WTC11 (cell line): ENCODE measurements around the gene TOR1A.

ENCODE experiments used
- ATF1 ChIP-seq: sonication (generic); formaldehyde crosslinking; IDR thresholded peaks from 2 replicates; pipeline ENCODE4 v1.8.1; 2023; ENCODE audit warnings: mild to moderate bottlenecking, moderate library complexity, missing genetic modification reagents
- FOXJ3 ChIP-seq: sonication (generic); formaldehyde crosslinking; IDR thresholded peaks from 2 replicates; pipeline ENCODE4 v1.9.0; 2021; ENCODE audit warnings: missing genetic modification reagents, mild to moderate bottlenecking, borderline replicate concordance
- GABPB1 ChIP-seq: sonication (generic); formaldehyde crosslinking; IDR thresholded peaks from 2 replicates; pipeline ENCODE4 v1.8.1; 2023; ENCODE audit warnings: mild to moderate bottlenecking, missing genetic modification reagents
- JAZF1 ChIP-seq: fragments of 250-450 bp; sonication (Bioruptor Pico); IDR thresholded peaks from 2 replicates; pipeline ENCODE4 v1.9.0; 2021; ENCODE audit warnings: moderate library complexity, mild to moderate bottlenecking, inconsistent platforms
- NFE2L1 ChIP-seq: sonication (generic); formaldehyde crosslinking; IDR thresholded peaks from 2 replicates; pipeline ENCODE4 v1.8.1; 2023; ENCODE audit warnings: missing genetic modification reagents
- NR2C2 ChIP-seq: sonication (generic); formaldehyde crosslinking; IDR thresholded peaks from 2 replicates; pipeline ENCODE4 v1.8.0; 2022; ENCODE audit warnings: mild to moderate bottlenecking, missing genetic modification reagents
- SMAD4 ChIP-seq: sonication (generic); formaldehyde crosslinking; IDR thresholded peaks from 2 replicates; pipeline ENCODE4 v1.8.0; 2022; ENCODE audit warnings: mild to moderate bottlenecking, missing genetic modification reagents
- ZNF263 ChIP-seq: sonication (generic); formaldehyde crosslinking; IDR thresholded peaks from 2 replicates; pipeline ENCODE4 v1.8.1; 2022; ENCODE audit warnings: low read depth, mild to moderate bottlenecking, moderate library complexity, missing genetic modification reagents
- ZNF423 ChIP-seq: fragments of 250-450 bp; sonication (Bioruptor Pico); IDR thresholded peaks from 2 replicates; pipeline ENCODE4 v2.1.2; 2022; ENCODE audit warnings: mild to moderate bottlenecking, moderate library complexity
- TF ChIP-seq, protein P1 (sequence below): fragments of 200-600 bp; IDR thresholded peaks from 2 replicates; pipeline ENCODE4 v1.8.0; 2022; ENCODE audit warnings: antibody characterized with exemption
- TF ChIP-seq, protein P2 (sequence below): sonication (generic); formaldehyde crosslinking; IDR thresholded peaks from 2 replicates; pipeline ENCODE4 v1.8.0; 2022; ENCODE audit warnings: mild to moderate bottlenecking, missing genetic modification reagents
- TF ChIP-seq, protein P3 (sequence below): sonication (generic); formaldehyde crosslinking; IDR thresholded peaks from 2 replicates; pipeline ENCODE4 v1.8.1; 2023; ENCODE audit warnings: mild to moderate bottlenecking, missing genetic modification reagents, moderate library complexity
- TF ChIP-seq, protein P4 (sequence below): sonication (generic); formaldehyde crosslinking; conservative IDR thresholded peaks from 2 replicates; pipeline ENCODE4 v1.8.1; 2022; ENCODE audit warnings: mild to moderate bottlenecking, missing genetic modification reagents
- TF ChIP-seq, protein P5 (sequence below): sonication (generic); formaldehyde crosslinking; IDR thresholded peaks from 2 replicates; pipeline ENCODE4 v1.8.0; 2022; ENCODE audit warnings: mild to moderate bottlenecking, missing genetic modification reagents

DNA sequence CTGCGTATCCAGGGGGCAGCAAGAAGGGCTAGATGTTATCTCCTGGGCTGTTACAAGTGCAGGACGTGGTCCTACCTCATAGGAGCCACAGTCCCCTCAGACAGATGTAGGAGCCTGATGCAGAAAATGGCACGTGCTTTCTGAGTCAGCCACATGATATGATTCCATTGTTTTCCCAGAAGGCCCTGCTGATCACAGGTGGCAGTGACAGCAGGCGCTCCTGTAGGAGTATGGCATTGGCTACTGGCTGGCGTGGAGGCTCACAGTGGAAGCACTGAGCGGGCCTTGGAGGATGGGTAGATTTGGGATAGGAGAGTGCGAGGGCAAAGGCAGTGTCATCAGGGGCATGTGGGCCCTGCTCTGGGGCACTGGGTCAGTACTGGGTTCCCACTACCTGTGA, 33.3 kb upstream of the TOR1A start:
- TF ChIP-seq, protein P1, sequence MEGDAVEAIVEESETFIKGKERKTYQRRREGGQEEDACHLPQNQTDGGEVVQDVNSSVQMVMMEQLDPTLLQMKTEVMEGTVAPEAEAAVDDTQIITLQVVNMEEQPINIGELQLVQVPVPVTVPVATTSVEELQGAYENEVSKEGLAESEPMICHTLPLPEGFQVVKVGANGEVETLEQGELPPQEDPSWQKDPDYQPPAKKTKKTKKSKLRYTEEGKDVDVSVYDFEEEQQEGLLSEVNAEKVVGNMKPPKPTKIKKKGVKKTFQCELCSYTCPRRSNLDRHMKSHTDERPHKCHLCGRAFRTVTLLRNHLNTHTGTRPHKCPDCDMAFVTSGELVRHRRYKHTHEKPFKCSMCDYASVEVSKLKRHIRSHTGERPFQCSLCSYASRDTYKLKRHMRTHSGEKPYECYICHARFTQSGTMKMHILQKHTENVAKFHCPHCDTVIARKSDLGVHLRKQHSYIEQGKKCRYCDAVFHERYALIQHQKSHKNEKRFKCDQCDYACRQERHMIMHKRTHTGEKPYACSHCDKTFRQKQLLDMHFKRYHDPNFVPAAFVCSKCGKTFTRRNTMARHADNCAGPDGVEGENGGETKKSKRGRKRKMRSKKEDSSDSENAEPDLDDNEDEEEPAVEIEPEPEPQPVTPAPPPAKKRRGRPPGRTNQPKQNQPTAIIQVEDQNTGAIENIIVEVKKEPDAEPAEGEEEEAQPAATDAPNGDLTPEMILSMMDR: no peak
- TF ChIP-seq NR2C2 (CRISPR knock-in tag) (no peak), SMAD4 (CRISPR knock-in tag) (no peak), ZNF423 (CRISPR knock-in tag) (no peak), JAZF1 (CRISPR knock-in tag) (no peak), FOXJ3 (no peak), ATF1 (CRISPR knock-in tag) (no peak), GABPB1 (CRISPR knock-in tag) (no peak), NFE2L1 (CRISPR knock-in tag) (no peak), ZNF263 (CRISPR knock-in tag) (no peak)
- TF ChIP-seq, protein P2, sequence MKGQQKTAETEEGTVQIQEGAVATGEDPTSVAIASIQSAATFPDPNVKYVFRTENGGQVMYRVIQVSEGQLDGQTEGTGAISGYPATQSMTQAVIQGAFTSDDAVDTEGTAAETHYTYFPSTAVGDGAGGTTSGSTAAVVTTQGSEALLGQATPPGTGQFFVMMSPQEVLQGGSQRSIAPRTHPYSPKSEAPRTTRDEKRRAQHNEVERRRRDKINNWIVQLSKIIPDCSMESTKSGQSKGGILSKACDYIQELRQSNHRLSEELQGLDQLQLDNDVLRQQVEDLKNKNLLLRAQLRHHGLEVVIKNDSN (CRISPR knock-in tag): no peak
- TF ChIP-seq, protein P3, sequence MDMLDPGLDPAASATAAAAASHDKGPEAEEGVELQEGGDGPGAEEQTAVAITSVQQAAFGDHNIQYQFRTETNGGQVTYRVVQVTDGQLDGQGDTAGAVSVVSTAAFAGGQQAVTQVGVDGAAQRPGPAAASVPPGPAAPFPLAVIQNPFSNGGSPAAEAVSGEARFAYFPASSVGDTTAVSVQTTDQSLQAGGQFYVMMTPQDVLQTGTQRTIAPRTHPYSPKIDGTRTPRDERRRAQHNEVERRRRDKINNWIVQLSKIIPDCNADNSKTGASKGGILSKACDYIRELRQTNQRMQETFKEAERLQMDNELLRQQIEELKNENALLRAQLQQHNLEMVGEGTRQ (CRISPR knock-in tag): no peak
- TF ChIP-seq, protein P4, sequence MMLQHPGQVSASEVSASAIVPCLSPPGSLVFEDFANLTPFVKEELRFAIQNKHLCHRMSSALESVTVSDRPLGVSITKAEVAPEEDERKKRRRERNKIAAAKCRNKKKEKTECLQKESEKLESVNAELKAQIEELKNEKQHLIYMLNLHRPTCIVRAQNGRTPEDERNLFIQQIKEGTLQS: no peak
- TF ChIP-seq, protein P5, sequence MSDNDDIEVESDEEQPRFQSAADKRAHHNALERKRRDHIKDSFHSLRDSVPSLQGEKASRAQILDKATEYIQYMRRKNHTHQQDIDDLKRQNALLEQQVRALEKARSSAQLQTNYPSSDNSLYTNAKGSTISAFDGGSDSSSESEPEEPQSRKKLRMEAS: no peak
